Esophagus muscularis mucosa (tissue), 4 donors: ENCODE measurements around the gene ATXN2.
"Not testable (repeated sequence)": the region's sequence is repeated elsewhere in the genome, so short reads cannot be mapped to it uniquely, and the experiment has no call there.

ENCODE experiments used
- EP300 ChIP-seq: sonication (generic); formaldehyde crosslinking; IDR thresholded peaks from one replicate; pipeline ENCODE4 v1.6.1; 2017; ENCODE audit warnings: antibody characterized with exemption
- POLR2A ChIP-seq: fragments of 450-650 bp; IDR thresholded peaks from one replicate; pipeline ENCODE4 v1.6.1; 2017; ENCODE audit warnings: antibody characterized with exemption, moderate library complexity, mild to moderate bottlenecking, low read depth
- TF ChIP-seq, protein P1 (sequence below), 3 experiments: fragments of 200-600 bp in 2 of 3; fragments of 450-650 bp in 1 of 3; sonication (generic) in 2 of 3; IDR thresholded peaks; one replicate each; pipeline ENCODE4 v1.5.1; 2017 to 2019; ENCODE audit warnings: antibody characterized with exemption in 3 of 3, mild to moderate bottlenecking in 2 of 3, moderate library complexity in 1 of 3

GRCh38 chr12:111595341-111595835 lies 3.7 kb downstream of the ATXN2 start:
- TF ChIP-seq POLR2A, EP300: not testable (repeated sequence)
- TF ChIP-seq, protein P1, sequence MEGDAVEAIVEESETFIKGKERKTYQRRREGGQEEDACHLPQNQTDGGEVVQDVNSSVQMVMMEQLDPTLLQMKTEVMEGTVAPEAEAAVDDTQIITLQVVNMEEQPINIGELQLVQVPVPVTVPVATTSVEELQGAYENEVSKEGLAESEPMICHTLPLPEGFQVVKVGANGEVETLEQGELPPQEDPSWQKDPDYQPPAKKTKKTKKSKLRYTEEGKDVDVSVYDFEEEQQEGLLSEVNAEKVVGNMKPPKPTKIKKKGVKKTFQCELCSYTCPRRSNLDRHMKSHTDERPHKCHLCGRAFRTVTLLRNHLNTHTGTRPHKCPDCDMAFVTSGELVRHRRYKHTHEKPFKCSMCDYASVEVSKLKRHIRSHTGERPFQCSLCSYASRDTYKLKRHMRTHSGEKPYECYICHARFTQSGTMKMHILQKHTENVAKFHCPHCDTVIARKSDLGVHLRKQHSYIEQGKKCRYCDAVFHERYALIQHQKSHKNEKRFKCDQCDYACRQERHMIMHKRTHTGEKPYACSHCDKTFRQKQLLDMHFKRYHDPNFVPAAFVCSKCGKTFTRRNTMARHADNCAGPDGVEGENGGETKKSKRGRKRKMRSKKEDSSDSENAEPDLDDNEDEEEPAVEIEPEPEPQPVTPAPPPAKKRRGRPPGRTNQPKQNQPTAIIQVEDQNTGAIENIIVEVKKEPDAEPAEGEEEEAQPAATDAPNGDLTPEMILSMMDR (IDR thresholded peaks at IDR 0.05): not testable (repeated sequence)
